ENCODE measurements around the gene DNAJB8.

The DNAJB8 gene

DNA sequence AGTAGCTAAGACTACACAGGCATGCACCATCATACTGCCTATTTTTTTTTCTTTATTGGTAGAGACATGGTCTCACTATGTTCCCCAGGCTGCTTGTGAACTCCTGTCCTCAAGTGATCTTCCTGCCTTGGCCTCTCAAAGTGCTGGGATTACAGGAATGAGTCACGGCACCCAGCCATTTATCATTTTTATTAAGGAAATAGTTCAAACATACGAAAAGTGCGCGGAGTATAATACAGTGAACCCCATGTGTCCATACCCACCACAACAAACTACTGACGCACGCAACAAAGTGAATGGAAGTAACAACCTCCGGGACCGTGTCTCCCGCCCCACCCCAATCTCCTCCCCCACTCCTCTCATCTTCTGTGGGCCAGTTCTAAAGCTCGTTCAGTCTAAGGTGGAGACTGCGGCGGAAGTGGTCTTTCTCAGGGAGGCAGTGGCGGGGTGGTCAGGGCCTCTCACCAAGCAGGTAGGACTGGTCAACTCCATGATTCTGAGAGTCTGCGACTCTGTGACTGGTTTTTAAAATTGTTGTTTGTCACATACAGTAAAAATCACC, 42.1 kb downstream of the DNAJB8 start:
- DNase-seq, result no peak

DNA sequence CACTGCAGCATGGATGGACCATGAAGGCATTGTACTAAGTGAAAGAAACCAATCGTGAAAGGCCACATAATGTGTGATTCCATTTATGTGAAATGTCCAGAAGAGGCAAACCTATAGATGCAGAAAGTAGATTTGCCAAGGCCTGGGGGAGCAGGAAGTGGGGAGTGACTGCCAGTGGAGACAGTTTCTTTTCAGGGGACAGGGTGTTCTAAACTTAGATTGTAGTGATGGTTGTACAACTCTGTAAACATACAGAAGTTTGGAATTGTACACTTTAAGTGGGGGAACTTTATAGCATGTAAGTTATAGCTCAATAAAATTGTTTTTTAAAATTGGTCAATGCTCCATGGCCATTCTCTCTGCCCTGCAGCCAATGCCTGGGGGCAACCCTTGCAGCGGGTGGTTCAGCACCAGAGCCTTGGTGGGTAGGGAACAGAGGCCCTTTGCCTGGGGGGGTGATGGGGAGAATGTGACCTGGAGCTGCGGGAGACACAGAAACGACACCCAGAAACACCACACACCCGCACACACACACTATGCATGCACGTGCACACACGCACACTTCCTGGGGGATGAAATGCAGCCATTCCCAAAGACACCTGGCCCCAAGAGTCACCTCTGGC, 43.1 kb downstream of the DNAJB8 start:
- DNase-seq, result no peak

DNA sequence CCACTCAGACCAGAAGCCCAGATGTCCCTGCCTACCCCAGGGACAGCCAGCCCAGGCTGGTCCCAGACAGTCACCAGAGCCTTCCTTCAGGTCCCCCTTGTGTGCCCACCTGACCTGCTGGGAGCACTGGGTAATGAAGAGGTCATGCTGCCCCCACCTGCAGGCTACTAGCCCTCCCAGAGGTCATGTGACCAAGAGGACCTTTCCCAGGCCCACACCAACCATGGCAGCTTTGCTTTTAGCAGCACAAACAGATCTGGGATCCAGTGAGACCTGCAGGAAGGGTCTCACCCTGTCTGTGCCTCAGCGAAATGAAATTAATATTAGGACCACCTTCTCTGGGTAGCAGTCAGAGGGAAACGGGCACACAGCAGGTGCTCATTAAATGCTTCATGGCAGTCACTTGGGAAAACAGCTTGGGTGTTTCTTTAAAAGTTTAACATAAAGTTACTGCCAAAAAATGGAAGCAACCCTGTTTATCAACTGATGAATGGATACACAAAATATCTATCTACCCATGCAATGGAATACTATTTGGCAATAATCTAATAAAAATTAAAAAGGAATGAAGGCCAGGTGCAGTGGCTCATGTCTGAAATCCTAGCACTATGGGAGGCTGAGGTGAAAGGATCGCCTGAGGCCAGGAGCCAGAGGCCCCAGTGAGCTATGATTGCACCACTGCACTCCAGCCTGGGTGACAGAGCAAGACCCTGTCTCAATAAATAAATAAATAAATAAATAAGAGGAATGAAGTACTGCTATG, 43.7 kb downstream of the DNAJB8 start:
- no peak for DNase-seq

DNA sequence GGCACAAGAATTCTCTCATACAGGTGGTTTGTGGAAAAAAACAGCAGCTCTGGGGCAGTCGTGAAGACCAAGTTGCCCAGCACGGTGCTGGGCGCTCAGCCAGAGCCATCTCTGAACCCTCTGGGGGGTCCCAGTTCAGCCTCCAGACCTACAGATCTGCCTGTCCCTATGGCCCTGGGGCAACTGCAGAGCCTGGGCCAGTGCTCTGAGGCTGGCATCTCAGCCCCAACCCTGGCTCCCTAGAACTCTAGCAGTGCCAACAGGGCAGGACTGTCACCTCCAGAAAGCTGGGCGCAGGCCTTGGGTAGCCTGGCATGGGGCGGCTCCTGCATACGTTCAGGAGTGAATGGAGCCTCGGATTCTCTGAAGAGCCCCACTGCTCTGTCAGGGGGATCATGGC, 44.7 kb downstream of the DNAJB8 start:
- DNase-seq, result no peak

DNA sequence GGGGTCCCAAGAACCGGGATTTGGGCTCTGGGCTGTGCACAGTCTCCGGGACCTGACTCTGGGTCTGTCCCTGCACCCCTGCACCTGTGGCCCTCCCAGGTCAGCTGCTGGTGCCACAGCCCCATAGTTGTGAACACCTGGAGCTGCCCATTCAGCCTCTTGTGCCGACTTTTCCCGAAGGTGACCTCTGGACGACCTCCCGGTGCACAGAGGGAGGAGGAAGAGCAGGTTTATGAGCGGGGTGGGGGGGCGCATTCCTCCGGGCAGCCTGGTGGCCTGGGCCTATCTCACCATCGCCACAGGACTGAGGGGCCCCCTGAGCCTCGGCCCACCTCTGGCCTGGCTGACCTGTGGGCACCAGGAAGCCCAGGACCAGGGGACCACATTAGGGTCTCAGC, 45.3 kb downstream of the DNAJB8 start:
- no peak for DNase-seq

DNA sequence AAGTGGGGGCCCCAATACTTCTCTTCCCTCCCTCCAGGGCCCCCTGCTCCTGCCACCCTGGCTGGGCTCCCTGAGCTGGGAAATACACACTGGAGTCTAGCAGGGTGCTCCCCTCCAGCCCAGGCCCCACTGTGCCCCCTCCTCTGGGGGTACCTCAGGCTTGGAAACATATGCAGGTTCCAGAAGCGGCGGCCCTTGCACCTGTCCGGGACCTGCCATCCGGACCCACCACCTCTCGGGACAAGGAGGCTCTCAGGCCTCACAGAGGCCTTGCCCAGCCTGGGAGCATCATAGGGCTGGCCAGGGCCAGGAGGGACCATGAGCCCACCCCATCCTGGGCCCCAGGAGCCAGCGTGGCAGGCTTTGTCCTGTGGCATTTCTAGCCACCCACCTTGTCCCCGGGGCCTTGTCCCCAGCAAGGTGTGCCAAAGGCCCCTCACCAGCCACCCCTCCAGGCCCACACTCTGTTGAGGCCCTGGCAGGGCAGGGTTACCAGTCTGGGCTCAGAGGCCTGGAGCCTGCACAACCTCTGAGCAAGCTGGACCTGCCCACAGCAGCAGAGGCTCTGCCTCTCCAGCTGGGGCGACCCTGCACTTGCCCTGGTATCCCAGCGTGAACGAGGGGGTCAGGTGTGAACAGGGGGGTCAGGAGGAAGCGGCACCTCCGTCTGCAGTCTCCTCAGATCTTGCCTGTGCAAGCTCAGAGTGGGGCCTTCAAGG, 45.8 kb downstream of the DNAJB8 start:
- DNase-seq, result no peak

DNA sequence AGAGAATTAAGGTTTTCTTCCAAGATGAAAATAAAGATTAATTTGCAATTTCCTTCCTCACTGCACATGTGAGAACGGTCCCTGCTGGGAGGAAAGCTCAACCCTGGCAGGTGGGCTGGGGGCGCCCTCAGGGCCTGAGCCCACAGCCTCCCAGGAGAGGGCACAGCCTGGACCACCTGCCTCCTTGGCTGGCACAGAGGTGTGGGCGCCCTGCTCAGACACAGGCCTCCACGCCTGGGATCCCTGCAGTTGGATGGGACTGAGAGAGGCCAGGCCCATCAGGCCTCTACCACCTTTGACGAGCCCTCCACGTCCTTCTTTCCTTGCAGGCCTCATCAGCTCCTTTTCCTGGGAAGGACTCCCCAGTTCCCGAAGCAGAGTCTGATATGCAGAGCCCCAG, 46.4 kb downstream of the DNAJB8 start:
- no peak for DNase-seq

DNA sequence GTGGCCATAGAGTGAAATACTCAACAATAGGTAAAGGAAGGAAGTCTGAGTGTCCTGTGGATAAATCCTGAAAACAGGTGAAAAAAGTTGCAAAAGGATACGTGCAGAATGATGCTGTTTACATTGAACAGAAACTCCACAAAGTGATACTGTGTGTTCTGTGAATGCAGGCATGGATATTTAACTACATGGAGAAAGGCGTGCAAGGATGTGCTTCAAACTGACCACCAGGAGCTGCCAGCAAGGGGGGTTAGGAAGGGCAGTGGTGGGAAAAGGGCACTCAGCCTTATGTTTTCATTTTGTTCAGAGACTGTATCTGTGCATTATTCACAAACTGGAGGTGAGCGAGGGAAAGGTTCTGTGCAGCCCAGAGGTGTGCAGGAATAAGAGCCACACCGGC, 47.4 kb downstream of the DNAJB8 start:
- no peak for DNase-seq

DNA sequence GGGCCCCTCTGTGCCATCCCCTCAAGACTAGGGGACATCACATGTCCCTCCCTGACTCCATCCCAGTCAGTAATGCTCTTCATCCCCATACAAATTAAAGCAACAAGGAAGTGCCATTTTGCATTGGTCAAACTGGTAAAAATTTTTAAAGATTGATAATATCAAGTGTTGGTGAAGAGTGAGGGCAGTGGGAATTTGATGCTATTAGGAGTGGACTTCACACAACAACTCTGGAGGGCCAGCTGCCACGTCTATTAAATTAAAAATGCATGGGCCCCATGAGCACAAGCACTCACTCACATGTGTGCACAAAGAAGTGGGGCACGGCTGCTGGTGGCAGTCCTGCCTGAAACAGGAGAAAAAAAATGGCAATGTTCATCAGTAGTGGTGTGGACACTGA, 47.8 kb downstream of the DNAJB8 start:
- DNase-seq, result no peak

DNA sequence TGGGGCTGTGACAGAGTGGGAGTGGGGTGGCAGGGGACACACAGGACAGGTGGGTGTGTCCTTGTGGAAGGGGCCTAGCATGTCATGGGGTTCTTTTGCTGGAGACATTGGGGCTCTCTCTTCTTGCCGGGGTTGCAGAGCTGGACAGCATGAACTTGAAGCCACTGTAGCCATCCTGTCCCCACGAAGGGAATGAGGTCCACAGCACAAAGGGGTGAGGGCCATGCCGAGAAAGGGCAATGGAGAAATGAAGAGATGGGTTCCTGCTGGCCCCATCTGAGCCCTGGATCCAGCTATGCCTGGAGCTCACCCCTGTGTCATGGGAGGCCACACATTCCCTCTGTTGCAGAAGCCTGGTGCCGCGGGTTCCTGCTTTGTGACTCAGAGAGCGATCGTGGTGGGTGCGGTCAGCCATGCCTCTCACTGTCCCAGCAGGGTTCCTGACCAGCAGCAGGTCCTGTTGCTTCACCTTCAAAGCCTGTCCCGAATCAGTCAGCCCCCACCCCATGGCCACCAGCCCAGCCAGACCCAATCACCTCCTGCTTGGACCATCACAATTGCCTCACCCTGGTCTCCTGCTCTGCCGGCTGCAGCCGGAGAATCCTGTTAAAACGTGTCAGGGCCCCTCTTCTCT, 50.0 kb downstream of the DNAJB8 start:
- DNase-seq, result no peak

DNA sequence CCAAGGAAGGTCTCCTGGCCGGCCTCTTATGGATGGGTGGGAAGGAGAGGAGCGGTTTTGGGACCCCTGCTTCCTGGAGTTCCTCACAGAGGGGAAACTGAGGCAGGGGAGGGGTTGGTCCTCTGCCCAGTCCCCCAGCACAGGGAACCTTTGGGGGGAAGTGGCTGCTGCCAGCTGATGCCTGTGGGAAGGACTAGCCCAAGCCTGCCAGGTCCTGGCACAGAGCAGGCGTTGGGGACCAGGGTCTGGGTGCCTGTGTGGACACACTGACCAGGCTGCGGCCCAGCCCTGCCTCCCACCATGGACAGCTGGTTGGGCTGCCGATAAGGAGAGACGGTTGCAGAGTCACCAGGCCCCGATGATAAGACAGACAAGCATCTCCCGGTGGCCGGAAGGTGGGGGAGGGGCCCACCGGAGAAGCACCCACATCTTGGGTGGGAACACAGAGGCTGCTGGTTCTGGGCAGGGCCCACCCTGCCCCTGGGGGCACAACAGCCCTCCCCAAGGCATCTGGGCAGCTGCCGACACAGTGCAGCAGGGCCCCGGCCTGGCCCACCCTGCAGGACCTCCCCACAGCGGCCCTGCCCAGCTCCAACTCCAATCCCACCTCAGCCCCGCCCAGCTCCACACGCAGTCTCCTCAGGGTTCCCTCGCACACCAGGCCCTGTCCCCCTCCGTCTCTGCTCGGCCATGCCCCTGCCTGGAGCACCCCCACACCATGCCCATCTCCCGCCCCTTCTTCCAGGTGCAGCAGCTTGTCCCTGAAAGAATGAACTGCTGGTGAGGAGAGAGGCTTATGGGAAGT, 50.7 kb downstream of the DNAJB8 start:
- DNase-seq, result no peak

DNA sequence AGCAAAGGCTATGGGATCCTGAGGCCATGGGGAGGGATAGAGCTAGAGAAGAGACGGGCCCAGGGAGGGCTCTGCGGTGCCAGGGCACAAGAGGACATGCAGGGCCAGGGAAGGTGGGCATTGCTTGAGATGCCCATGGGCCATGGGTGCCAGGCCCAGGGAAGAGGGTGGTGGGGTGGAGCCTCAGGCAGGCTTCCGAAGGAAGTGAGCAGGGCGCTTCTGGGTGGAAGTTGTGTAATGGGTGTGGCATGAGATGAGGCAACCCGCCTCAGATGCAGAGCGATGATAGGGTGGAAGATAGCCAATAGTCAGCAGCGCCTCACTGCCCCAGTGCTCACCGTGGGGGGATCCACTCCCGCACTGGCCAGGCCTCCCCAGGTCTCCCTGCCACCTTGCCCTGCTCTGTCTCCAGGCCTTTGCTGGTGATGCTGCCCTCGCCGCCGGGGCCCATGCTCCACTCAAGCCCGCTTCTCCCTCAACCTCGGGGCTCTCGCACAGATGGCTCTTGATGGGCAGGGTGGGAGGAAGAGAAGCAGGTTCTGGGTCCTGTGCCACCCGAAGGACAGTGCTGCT, 51.4 kb downstream of the DNAJB8 start:
- DNase-seq, result no peak

DNA sequence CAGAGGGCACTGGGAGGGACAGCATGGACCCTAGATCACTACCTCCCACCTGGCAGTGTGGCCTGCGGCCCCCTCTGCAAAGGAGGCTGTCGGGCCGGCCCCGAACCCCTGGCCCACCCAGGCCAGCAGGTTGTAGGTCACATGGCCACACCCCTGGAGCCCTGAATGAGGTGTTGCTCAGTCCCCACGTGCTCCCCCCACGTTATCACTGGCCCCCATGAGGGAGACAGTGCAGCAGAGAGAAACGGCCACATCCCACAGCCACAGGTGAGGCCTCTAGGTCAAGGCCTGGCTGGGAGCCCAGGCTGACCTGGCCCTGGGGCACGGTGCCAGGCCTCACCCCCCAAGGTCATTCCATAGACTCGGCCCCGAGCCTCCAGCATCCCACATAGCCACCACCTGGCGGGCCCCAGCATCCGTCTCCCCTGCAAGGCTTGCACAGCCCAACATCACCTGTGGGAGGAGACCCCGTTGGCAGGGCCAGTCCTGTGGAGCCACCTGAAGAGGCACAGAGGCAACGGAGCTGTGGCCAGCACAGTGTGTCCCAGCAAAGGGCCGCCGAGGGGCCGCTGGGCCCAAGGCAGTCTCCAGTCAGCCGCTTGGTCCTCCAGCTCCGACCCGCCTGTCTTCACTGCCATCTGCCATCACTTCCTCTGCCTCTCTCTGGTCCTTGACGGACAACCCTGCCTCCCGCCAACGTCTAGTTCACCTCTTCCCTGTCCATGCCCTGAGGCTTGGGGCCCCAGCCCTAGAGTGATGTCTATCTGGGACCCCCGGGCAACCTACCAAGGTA, 53.1 kb downstream of the DNAJB8 start:
- DNase-seq, result no peak

DNA sequence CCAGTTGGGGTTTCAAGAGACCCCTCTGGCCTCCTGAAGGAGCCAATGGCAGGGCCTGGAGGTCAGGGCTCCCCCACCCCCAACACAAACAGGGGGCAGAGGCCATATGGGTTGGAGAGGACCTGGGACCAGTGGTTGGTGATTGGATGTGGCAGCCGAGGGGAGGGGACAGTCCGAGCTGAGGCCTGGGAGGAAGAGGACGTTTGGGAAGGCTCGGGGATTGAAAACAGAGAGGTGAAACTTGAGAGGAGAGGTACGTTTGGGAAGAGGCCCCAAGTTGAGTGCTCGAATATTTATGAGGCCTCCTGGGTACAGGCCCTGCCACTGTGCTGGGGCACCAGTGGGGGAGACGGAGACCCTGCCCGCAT, 53.7 kb downstream of the DNAJB8 start:
- DNase-seq, result no peak

Data from NCI-H524 treated with DMSO at 0.1 percent for 48 hours (cell line).